Stomach (tissue), 4 donors: ENCODE results near the gene MCRIP2.
"Not testable (repeated sequence)": the region's sequence is repeated elsewhere in the genome, so short reads cannot be mapped to it uniquely, and the experiment has no call there.

Experiments used
- POLR2AphosphoS5 ChIP-seq, 3 donors: sonication (generic); formaldehyde crosslinking; IDR thresholded peaks; one replicate each; pipeline ENCODE4 v1.6.1; 2016; ENCODE audit warnings: antibody characterized with exemption in 3 of 3
- TF ChIP-seq, protein P1 (sequence below), 7 experiments: fragments of 450-650 bp in 4 of 7; fragments of 200-600 bp in 3 of 7; sonication (generic) in 3 of 7; IDR thresholded peaks; one replicate each; pipeline ENCODE4 v1.5.1; 2016 to 2019; ENCODE audit warnings: antibody characterized with exemption in 7 of 7, control low read depth in 2 of 7, mild to moderate bottlenecking in 1 of 7

DNA sequence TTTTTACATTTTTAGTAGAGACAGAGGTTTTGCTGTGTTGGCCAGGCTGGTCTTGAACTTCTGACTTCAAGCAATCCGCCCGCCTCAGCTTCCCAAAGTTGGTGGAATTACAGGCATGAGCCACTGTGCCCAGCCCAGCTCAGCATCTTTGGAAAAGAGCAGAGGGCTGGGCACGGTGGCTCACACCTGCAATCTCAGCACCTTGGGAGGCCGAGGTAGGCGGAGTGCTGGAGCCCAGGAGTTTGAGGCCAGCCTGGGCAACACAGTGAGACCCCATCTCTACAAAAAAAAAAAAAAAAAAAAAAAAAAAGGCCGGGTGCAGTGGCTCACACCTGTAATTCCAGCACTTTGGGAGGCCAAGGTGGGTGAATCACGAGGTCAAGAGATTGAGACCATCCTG lies 44.0 kb upstream of the MCRIP2 start:
- TF ChIP-seq, protein P1, sequence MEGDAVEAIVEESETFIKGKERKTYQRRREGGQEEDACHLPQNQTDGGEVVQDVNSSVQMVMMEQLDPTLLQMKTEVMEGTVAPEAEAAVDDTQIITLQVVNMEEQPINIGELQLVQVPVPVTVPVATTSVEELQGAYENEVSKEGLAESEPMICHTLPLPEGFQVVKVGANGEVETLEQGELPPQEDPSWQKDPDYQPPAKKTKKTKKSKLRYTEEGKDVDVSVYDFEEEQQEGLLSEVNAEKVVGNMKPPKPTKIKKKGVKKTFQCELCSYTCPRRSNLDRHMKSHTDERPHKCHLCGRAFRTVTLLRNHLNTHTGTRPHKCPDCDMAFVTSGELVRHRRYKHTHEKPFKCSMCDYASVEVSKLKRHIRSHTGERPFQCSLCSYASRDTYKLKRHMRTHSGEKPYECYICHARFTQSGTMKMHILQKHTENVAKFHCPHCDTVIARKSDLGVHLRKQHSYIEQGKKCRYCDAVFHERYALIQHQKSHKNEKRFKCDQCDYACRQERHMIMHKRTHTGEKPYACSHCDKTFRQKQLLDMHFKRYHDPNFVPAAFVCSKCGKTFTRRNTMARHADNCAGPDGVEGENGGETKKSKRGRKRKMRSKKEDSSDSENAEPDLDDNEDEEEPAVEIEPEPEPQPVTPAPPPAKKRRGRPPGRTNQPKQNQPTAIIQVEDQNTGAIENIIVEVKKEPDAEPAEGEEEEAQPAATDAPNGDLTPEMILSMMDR (IDR thresholded peaks at IDR 0.05) = not testable (repeated sequence)
- TF ChIP-seq POLR2AphosphoS5 (IDR thresholded peaks at IDR 0.05) = not testable (repeated sequence)
